Gastrocnemius medialis (tissue), 4 donors: ENCODE measurements around the gene AKTIP.

Experiments used
- CTCF ChIP-seq, 5 experiments: fragments of 450-650 bp in 3 of 5; fragments of 200-600 bp in 2 of 5; sonication (generic) in 2 of 5; IDR thresholded peaks in 4 of 5; conservative IDR thresholded peaks in 1 of 5; 1 replicate in 4 of 5; 2 replicates in 1 of 5; pipeline ENCODE4 v1.5.1; 2016 to 2019; ENCODE audit warnings: antibody characterized with exemption in 5 of 5, mild to moderate bottlenecking in 3 of 5, moderate library complexity in 3 of 5
- POLR2A ChIP-seq, 2 donors: fragments of 450-650 bp; IDR thresholded peaks; one replicate each; pipeline ENCODE4 v1.6.1; 2017; ENCODE audit warnings: antibody characterized with exemption in 2 of 2, mild to moderate bottlenecking in 2 of 2, moderate library complexity in 2 of 2

GRCh38 chr16:53537626-53538025, 34.6 kb upstream of the AKTIP start:
- TF ChIP-seq CTCF (IDR thresholded peaks at IDR 0.05 in 4 of 5, conservative IDR thresholded peaks at IDR 0.05 in 1 of 5) (no peak), POLR2A (IDR thresholded peaks at IDR 0.05) (no peak)
